H9 (cell line): ENCODE data around the gene EDDM13. TPM values are rescaled to one million over a fixed set of nuclear protein-coding genes. Genes with fewer than 3 reads are reported as not detected.

Source experiments
- DNase-seq: peaks from one replicate; pipeline ENCODE4 v3.0.0-alpha.2; 2017
- H2AFZ ChIP-seq: one replicate; pipeline ENCODE4 v1.6.1; 2013; ENCODE audit warnings: mild to moderate bottlenecking, low read length, control low read depth, moderate library complexity
- H2AK5ac ChIP-seq: 2 replicates; pipeline ENCODE4 v1.6.1; 2013; ENCODE audit warnings: low read length, control low read depth, mixed read lengths; ENCODE audit not compliant: insufficient read length
- H2BK120ac ChIP-seq: one replicate; pipeline ENCODE4 v1.6.1; 2013; ENCODE audit warnings: low read depth, mild to moderate bottlenecking, low read length, control low read depth, inconsistent platforms; ENCODE audit not compliant: poor library complexity, severe bottlenecking
- H2BK12ac ChIP-seq: 2 replicates; pipeline ENCODE4 v1.6.1; 2013; ENCODE audit warnings: low read length, control low read depth, mixed read lengths, low read depth; ENCODE audit not compliant: insufficient read length
- H2BK15ac ChIP-seq: 2 replicates; pipeline ENCODE4 v1.6.1; 2013; ENCODE audit warnings: low read depth, low read length, control low read depth
- H2BK20ac ChIP-seq: one replicate; pipeline ENCODE4 v1.6.1; 2013; ENCODE audit warnings: low read depth, mild to moderate bottlenecking, low read length, control low read depth, inconsistent platforms; ENCODE audit not compliant: poor library complexity, severe bottlenecking
- H2BK5ac ChIP-seq: 2 replicates; pipeline ENCODE4 v1.6.1; 2013; ENCODE audit warnings: low read length, control low read depth, mixed read lengths; ENCODE audit not compliant: insufficient read length
- H3K14ac ChIP-seq: 2 replicates; pipeline ENCODE4 v1.6.1; 2013; ENCODE audit warnings: low read length, control low read depth; ENCODE audit not compliant: insufficient read depth
- H3K18ac ChIP-seq: 2 replicates; pipeline ENCODE4 v1.6.1; 2013; ENCODE audit warnings: low read depth, mild to moderate bottlenecking, mixed read lengths, low read length, control low read depth; ENCODE audit not compliant: insufficient read length
- H3K23ac ChIP-seq: 2 replicates; pipeline ENCODE4 v1.6.1; 2013; ENCODE audit warnings: low read length, control low read depth, mixed read lengths, low read depth; ENCODE audit not compliant: insufficient read length
- H3K23me2 ChIP-seq: 2 replicates; pipeline ENCODE4 v1.6.1; 2013; ENCODE audit warnings: low read depth, mild to moderate bottlenecking, mixed read lengths, low read length, control low read depth; ENCODE audit not compliant: insufficient read length, poor library complexity, severe bottlenecking
- H3K27ac ChIP-seq: 2 replicates; pipeline ENCODE4 v1.5.1; 2013; ENCODE audit warnings: low read length, control low read depth, mixed read lengths, low read depth; ENCODE audit not compliant: insufficient read length
- H3K27me3 ChIP-seq: 2 replicates; pipeline ENCODE4 v1.6.1; 2013; ENCODE audit warnings: low read length, control low read depth, inconsistent platforms; ENCODE audit not compliant: insufficient read depth
- H3K4ac ChIP-seq: 2 replicates; pipeline ENCODE4 v1.6.1; 2013; ENCODE audit warnings: low read depth, mild to moderate bottlenecking, control low read depth, inconsistent platforms, low read length, moderate library complexity
- H3K4me1 ChIP-seq: 2 replicates; pipeline ENCODE4 v1.6.1; 2013; ENCODE audit warnings: low read length, control low read depth, inconsistent platforms; ENCODE audit not compliant: insufficient read depth
- H3K4me2 ChIP-seq: 2 replicates; pipeline ENCODE4 v1.6.1; 2013; ENCODE audit warnings: low read length, control low read depth, mixed read lengths; ENCODE audit not compliant: insufficient read length, insufficient read depth
- H3K56ac ChIP-seq: 2 replicates; pipeline ENCODE4 v1.6.1; 2013; ENCODE audit warnings: low read depth, mild to moderate bottlenecking, mixed read lengths, low read length, control low read depth; ENCODE audit not compliant: insufficient read length
- H3K79me1 ChIP-seq: 2 replicates; pipeline ENCODE4 v1.6.1; 2013; ENCODE audit warnings: low read depth, mild to moderate bottlenecking, moderate library complexity, low read length, control low read depth, inconsistent platforms; ENCODE audit not compliant: insufficient read depth, poor library complexity, severe bottlenecking
- H3K79me2 ChIP-seq: 2 replicates; pipeline ENCODE4 v1.6.1; 2013; ENCODE audit warnings: low read length, control low read depth, inconsistent platforms; ENCODE audit not compliant: insufficient read depth
- H3K9ac ChIP-seq: 2 replicates; pipeline ENCODE4 v1.6.1; 2013; ENCODE audit warnings: low read length, control low read depth, mixed read lengths; ENCODE audit not compliant: insufficient read length; ENCODE audit errors: extremely low read depth
- H3K9me3 ChIP-seq: one replicate; pipeline ENCODE4 v1.6.1; 2013; ENCODE audit warnings: low read depth, low read length, inconsistent platforms; ENCODE audit not compliant: control insufficient read depth
- H3T11ph ChIP-seq: one replicate; pipeline ENCODE4 v1.6.1; 2013; ENCODE audit warnings: mild to moderate bottlenecking, low read length, control low read depth, inconsistent platforms
- H4K20me1 ChIP-seq: one replicate; pipeline ENCODE4 v1.6.1; 2013; ENCODE audit not compliant: control insufficient read depth, insufficient read length, insufficient read depth
- H4K5ac ChIP-seq: 2 replicates; pipeline ENCODE4 v1.6.1; 2013; ENCODE audit warnings: low read depth, mild to moderate bottlenecking, mixed read lengths, low read length, control low read depth; ENCODE audit not compliant: insufficient read length
- H4K8ac ChIP-seq: replicated peaks from 2 replicates; pipeline ENCODE4 v1.6.1; 2013; ENCODE audit warnings: low read length, control low read depth, mixed read lengths, low read depth; ENCODE audit not compliant: insufficient read length
- H4K91ac ChIP-seq: 2 replicates; pipeline ENCODE4 v1.6.1; 2013; ENCODE audit warnings: low read depth, mild to moderate bottlenecking, moderate library complexity, mixed read lengths, low read length, control low read depth; ENCODE audit not compliant: insufficient read length
- H3K27ac Mint-ChIP-seq, 3 experiments: 2 replicates in 2 of 3; 3 replicates in 1 of 3; pipeline ENCODE4 v1.8.0; 2020 to 2021; ENCODE audit warnings: mixed read lengths in 3 of 3, mild to moderate bottlenecking in 1 of 3, moderate library complexity in 1 of 3
- H3K27me3 Mint-ChIP-seq: 2 replicates; pipeline ENCODE4 v1.8.0; 2021; ENCODE audit warnings: low read depth, mild to moderate bottlenecking, moderate library complexity, mixed read lengths
- H3K36me3 Mint-ChIP-seq, 3 experiments: 2 replicates in 2 of 3; 3 replicates in 1 of 3; pipeline ENCODE4 v1.8.0; 2020 to 2021; ENCODE audit warnings: low read depth in 3 of 3, mixed read lengths in 3 of 3; ENCODE audit not compliant: insufficient read depth in 1 of 3
- H3K4me1 Mint-ChIP-seq, 2 experiments: 2 replicates each; pipeline ENCODE4 v1.8.0; 2020; ENCODE audit warnings: mixed read lengths in 2 of 2
- H3K4me3 Mint-ChIP-seq, 2 experiments: 2 replicates in 1 of 2; 3 replicates in 1 of 2; pipeline ENCODE4 v1.8.0; 2020 to 2021; ENCODE audit warnings: mild to moderate bottlenecking in 2 of 2, mixed read lengths in 2 of 2, moderate library complexity in 1 of 2
- H3K9me3 Mint-ChIP-seq, 2 experiments: 2 replicates in 1 of 2; 3 replicates in 1 of 2; pipeline ENCODE4 v1.8.0; 2020; ENCODE audit warnings: mild to moderate bottlenecking in 2 of 2, mixed read lengths in 2 of 2, moderate library complexity in 1 of 2
- WGBS: extraction: QIAGEN DNeasy Blood & Tissue Kit; methylation state at CpG from one replicate; pipeline ENCODE4 v1.1.7; 2013; ENCODE audit warnings: missing lambda C conversion rate, low lambda C conversion rate, mixed read lengths; ENCODE audit not compliant: insufficient read length; ENCODE audit errors: extremely low coverage; 5-methylcytosine and 5-hydroxymethylcytosine counted together
- total RNA-seq: library from RNA; stranded (reverse); gene quantifications from 2 replicates; pipeline ENCODE4 v1.2.1, GENCODE V29; 2021
- TF ChIP-seq, protein P1 (sequence below): fragments of 200-600 bp; sonication (generic); conservative IDR thresholded peaks from 3 replicates; pipeline ENCODE4 v1.8.0; 2021; ENCODE audit warnings: antibody characterized with exemption, mild to moderate bottlenecking

The EDDM13 gene
- total RNA-seq, 1 experiment from 2014 or later, result not detected

GRCh38 chr19:56252699-56253422, 19.7 kb upstream of the EDDM13 start:
- Histone ChIP-seq H3K79me2 (no peaks in the 10 kb centered on the region), H3K4ac (no peak overlapping the region), H3K27ac (no peak overlapping the region), H2BK15ac (no peak overlapping the region), H2AFZ (no peak overlapping the region), H3K27me3 (no peaks in the 10 kb centered on the region), H3K56ac (no peak overlapping the region), H2BK12ac (peak overlapping the region; percentile 56), H4K8ac (no peak overlapping the region), H3K4me1 (no peaks in the 10 kb centered on the region), H3K14ac (no peak overlapping the region), H3T11ph (no peak overlapping the region), H2BK5ac (no peak overlapping the region), H2BK20ac (no peak overlapping the region), H4K91ac (no peak overlapping the region), H3K18ac (peak overlapping the region; percentile 18), H3K9ac (no peak overlapping the region), H2AK5ac (no peak overlapping the region), H3K9me3 (peaks cover 4% of the 10 kb centered on the region), H4K5ac (peak overlapping the region; percentile 74), H3K4me2 (no peak overlapping the region), H3K23ac (no peak overlapping the region), H3K79me1 (no peaks in the 10 kb centered on the region), H3K23me2 (no peaks in the 10 kb centered on the region), H4K20me1 (no peaks in the 10 kb centered on the region), H2BK120ac (no peak overlapping the region)
- H3K9me3 Mint-ChIP-seq, result peaks cover 13 to 42% of the 10 kb centered on the region in 2 experiments
- TF ChIP-seq, protein P1, sequence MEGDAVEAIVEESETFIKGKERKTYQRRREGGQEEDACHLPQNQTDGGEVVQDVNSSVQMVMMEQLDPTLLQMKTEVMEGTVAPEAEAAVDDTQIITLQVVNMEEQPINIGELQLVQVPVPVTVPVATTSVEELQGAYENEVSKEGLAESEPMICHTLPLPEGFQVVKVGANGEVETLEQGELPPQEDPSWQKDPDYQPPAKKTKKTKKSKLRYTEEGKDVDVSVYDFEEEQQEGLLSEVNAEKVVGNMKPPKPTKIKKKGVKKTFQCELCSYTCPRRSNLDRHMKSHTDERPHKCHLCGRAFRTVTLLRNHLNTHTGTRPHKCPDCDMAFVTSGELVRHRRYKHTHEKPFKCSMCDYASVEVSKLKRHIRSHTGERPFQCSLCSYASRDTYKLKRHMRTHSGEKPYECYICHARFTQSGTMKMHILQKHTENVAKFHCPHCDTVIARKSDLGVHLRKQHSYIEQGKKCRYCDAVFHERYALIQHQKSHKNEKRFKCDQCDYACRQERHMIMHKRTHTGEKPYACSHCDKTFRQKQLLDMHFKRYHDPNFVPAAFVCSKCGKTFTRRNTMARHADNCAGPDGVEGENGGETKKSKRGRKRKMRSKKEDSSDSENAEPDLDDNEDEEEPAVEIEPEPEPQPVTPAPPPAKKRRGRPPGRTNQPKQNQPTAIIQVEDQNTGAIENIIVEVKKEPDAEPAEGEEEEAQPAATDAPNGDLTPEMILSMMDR, result peak; percentile 95
- peak; percentile 95 for DNase-seq
- no peaks in the 10 kb centered on the region for H3K4me1 Mint-ChIP-seq
- H3K27me3 Mint-ChIP-seq, result peaks cover 34% of the 10 kb centered on the region
- peaks cover 2 to 10% (median 9%) of the 10 kb centered on the region in 3 experiments for H3K36me3 Mint-ChIP-seq
- H3K27ac Mint-ChIP-seq, result peak overlapping the region in 1 of 3 experiments; percentile 95; a peak in 1 of 7 replicates
- H3K4me3 Mint-ChIP-seq, result no peak overlapping the region
- WGBS, result no CpG with 5 or more reads among the region's 10 CpGs
